ENCODE results near the gene FAM9C.
"Not testable (repeated sequence)": the region's sequence is repeated elsewhere in the genome, so short reads cannot be mapped to it uniquely, and the experiment has no call there.

Gene FAM9C

GRCh38 chrX:13043138-13043537 is 1.3 kb downstream of the FAM9C start:
- no peak for DNase-seq (ENCODE audit: low read depth)

- no peak for DNase-seq (ENCODE audit: low read depth)
These were observed 7.5 kb downstream of the FAM9C start for GRCh38 chrX:13036896-13037295.

- DNase-seq (ENCODE audit: low read depth): no peak
These were observed 11.2 kb downstream of the FAM9C start for GRCh38 chrX:13033193-13033592.

- no peak for DNase-seq (ENCODE audit: low read depth)
These were observed 14.3 kb downstream of the FAM9C start for GRCh38 chrX:13029887-13030771.

GRCh38 chrX:13029637-13029886 is 14.9 kb downstream of the FAM9C start:
- DNase-seq (ENCODE audit: low read depth): no peak

GRCh38 chrX:13028871-13029636 is 15.4 kb downstream of the FAM9C start:
- DNase-seq (ENCODE audit: low read depth): no peak

- no peak for DNase-seq (ENCODE audit: low read depth)
These were observed 17.4 kb downstream of the FAM9C start for GRCh38 chrX:13026877-13027652.

GRCh38 chrX:13024986-13025385 is 19.4 kb downstream of the FAM9C start:
- no peak for DNase-seq (ENCODE audit: low read depth)

GRCh38 chrX:13023979-13024378 is 20.4 kb downstream of the FAM9C start:
- DNase-seq (ENCODE audit: low read depth): no peak

GRCh38 chrX:13023567-13023966 is 20.9 kb downstream of the FAM9C start:
- DNase-seq (ENCODE audit: low read depth): no peak

- DNase-seq (ENCODE audit: low read depth): no peak
These were observed 21.5 kb downstream of the FAM9C start for GRCh38 chrX:13022926-13023325.

GRCh38 chrX:13016731-13017130 is 27.7 kb downstream of the FAM9C start:
- not testable (repeated sequence) for DNase-seq (ENCODE audit: low read depth)

- peak; percentile 54 for DNase-seq (ENCODE audit: low read depth)
These were observed 28.7 kb downstream of the FAM9C start for GRCh38 chrX:13015536-13016236.

GRCh38 chrX:13014111-13015096 is 30.0 kb downstream of the FAM9C start:
- DNase-seq (ENCODE audit: low read depth): peak; percentile 78

- DNase-seq (ENCODE audit: low read depth): peak; percentile 83
These were observed 30.9 kb downstream of the FAM9C start for GRCh38 chrX:13013363-13014110.

GRCh38 chrX:13010546-13010945 is 33.9 kb downstream of the FAM9C start:
- no peak for DNase-seq (ENCODE audit: low read depth)

GRCh38 chrX:13009844-13010243 is 34.6 kb downstream of the FAM9C start:
- DNase-seq (ENCODE audit: low read depth): no peak

- DNase-seq (ENCODE audit: low read depth): no peak
These were observed 35.1 kb downstream of the FAM9C start for GRCh38 chrX:13009273-13009672.

- no peak for DNase-seq (ENCODE audit: low read depth)
These were observed 35.6 kb downstream of the FAM9C start for GRCh38 chrX:13008851-13009250.

- DNase-seq (ENCODE audit: low read depth): no peak
These were observed 36.3 kb downstream of the FAM9C start for GRCh38 chrX:13008189-13008533.
